ENCODE results near the gene FMNL2.

FMNL2 gene

DNA sequence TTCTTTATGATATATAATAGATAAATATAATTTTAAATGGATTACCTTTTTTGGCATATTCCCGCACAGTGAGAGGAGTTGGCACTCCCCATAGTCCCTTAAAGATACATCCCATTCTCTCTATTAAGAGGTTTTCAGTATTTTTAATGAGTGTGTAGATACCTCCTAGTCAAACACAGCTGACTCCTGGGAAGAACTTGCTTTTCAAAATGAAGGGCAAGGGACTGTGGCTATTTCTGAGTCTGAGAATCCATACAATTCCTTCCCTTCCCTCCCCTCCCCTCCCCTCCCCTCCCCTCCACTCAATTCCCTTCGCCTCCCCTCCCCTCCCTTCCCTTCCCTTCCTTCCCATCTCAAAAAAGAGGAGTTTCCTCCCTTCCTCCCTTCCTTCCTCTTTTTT is 288.8 kb downstream of the FMNL2 start:
- no peak for DNase-seq

DNA sequence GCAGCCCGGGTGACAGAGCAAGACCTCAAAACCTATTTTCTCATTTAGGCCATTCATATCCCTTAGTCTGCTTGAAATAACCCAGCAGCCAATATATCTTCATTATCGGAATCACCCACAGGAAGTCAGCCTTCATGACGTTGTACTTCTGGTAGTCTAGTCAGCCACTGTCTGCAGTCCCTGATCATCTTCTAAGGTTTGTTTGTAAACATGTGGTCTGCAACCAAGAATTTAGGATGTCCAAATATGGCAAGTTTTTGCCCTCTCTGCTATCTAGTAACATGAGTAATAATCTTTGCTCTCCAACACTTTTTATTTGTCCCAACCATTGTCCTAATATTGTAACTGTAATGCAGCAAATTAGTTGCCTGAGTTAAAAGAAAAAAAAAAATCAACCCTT is 289.8 kb downstream of the FMNL2 start:
- DNase-seq, result no peak

DNA sequence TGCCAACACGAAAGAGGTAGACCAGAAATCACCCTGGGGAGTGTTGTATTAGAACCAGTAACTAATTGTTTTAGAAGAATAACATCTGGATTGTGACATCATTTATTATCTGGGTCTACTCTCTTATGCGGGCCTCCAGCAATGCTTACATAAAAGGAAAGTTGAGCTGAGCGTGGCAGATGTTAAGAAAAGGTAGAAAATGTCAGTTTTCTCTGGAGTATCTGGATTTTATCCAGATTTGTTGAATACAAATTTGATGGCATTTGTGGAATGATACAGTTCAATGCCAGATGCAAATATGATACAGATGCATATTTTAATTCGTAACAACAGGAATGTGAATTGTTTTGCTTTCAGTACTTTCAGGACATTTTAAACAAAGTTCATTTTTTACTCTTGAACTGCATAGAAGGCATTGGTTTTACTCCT is 292.0 kb downstream of the FMNL2 start:
- no peak for DNase-seq

DNA sequence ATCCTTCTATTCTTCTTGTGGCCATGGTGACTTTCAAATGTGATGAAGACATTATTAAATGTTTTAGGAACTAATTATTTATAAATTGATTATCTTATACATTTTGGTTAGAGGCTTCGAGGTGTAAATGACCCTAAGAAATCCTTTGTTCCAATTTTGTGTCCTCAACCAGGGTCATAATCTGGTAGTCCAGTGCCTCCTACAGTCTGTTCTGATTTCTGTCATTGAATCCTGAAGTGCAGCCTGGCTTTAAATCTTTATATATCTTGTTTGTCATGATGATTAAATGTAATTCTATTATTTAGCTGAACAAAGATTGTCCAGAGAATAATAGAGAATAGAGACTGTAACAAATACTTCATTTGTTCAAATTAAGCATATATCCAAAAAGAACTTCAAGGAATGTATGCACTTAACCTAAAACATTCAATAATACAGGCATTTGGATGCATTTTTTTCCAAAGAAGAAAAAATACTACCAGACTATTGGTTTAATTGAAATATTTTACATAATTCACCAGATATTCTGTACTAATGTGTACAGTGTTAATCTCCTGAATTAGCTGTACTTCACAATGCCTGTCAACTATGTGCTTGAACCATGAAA is 292.5 kb downstream of the FMNL2 start:
- DNase-seq, result peak; percentile 15

DNA sequence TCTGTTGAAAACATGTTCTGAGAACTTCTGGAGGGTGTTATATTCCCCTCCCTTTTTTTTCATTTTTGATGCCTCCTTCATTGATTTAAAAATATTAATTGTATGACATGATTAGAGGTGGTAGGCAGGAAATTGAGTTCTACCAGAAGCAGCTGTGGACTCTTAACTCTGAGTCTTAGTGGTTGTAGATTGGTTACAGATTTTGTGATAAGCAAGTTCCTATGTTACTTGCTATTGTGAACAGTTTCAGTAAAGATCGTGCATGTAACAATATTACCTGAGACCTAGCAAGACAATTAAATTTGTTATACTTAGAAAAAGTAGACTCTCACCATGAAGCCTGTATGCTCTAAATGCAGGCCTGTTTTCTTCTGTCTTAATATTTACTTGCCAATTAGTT is 294.2 kb downstream of the FMNL2 start:
- DNase-seq, result no peak

DNA sequence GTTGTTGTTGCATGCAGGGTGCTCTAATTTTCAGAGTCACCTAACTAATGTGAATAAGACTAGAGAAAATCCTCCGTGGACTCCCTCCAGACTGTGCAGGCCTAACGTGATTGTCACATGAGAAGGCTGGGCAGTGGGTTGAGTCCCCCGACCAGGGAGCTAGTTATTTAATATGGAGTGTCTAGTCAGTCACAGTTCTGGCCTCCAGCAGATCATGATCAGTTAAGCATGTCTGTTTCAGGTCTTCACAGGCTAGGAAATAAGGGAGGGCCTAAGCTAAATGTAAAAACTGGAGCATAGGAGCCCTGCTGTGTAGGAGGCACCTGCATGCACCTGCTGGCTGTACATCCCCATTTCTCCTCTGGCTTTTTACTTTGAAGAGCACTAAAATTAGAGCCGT is 295.5 kb downstream of the FMNL2 start:
- DNase-seq, result no peak

DNA sequence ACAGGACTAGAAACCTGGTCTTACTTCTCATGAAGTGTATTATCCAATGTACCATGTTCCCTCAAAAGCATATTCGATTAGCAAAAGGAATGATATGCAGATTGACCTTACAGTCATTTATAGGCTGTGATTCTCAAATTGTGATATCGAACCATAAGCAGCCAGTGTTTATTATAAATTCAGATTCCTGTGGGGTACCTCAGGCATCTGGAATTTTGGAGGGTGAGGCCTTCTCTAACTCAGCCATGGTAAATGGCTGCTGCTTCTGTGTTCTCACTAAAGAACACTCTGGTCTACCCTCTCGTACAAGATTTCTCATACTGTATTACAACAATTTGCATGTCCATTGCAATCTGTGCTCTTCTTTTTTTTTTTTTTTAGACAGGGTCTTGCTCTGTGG is 297.8 kb downstream of the FMNL2 start:
- no peak for DNase-seq

DNA sequence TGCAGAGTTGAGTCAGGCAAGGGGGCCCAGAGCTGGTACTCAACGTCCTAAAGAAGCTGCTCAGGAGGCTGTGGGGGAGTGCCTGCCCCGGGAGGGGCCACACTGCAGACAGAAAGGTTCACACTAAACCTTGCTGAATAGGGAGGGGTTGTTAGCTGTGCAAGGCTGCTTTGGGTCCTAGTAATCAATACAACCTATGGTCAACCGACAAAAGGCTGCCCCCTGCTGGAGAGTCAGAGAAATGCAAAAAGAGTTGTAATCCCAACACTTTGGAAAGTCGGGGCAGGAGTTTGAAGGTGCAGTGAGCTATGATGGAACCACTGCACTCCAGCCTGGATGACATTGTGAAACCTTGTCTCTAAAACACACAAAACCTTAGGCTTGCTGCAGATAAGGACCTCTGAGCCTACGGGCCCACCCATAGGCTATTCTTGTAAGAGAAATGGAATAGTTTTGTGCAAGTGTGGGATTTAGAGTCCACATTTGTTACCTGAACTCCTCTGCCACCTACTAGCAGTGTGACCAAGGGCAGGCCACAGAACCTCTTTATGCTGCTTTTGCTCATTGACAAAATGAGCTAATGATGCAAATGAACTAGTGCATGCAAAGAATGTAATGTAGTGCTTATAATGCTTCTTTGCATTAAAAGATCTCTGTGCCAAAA is 300.8 kb downstream of the FMNL2 start:
- peak; percentile 49 for DNase-seq

DNA sequence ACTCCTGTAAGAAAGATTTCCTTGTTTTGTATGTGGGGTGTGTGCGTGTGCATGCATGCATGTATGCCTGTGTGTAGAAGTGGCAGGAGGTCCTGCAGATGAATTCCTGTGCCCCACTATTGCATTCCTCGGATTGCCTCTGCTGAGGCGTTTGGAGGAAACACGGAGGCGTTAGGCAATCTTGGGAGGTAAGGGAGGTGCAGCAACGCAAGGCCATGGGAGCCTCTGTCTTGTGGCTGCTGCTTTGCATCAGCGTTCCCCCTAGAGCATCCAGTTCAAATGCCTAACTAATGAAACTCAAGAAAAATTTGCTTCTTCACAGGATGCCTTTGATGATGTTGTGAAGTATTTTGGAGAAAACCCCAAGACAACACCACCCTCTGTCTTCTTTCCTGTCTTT is 302.3 kb downstream of the FMNL2 start:
- DNase-seq, result no peak

DNA sequence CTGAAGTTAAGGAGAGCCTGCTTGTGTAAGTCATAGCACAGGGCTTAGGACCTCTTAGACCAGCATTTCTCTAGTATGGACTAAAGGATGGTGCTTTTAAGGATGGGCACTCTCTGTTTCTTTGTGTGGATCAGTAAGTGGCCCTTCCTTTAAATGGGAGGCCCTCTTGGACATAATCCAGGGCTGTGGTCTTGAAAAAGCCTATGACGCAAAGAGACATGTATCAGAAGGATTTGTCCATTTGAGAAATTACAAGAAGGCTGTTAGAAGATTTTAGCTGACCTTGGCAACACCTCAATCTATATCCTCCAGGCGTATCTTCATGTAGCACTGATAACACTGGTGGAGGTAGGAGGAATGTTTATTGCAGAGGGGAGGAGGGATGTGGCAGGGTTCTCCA is 303.1 kb downstream of the FMNL2 start:
- no peak for DNase-seq

DNA sequence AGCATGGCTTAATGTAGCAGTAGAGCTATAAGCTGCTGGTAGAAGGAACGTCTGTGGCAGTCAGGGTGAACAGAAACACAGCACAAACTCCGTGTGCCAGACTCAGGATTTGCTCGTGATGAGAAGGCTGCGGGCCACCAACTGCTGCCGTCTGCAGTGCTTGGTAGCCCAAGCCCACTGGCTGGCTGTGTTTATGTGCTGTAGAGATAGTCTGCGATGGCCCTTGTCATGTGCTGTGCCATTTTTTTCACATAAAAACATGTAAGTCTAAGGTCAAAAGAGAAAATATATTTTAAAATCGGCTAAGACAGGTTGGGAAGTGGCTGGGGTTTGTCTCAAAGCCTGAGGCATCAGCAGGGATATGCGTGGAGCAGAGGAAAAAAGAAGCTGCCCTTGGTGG is 303.6 kb downstream of the FMNL2 start:
- no peak for DNase-seq

DNA sequence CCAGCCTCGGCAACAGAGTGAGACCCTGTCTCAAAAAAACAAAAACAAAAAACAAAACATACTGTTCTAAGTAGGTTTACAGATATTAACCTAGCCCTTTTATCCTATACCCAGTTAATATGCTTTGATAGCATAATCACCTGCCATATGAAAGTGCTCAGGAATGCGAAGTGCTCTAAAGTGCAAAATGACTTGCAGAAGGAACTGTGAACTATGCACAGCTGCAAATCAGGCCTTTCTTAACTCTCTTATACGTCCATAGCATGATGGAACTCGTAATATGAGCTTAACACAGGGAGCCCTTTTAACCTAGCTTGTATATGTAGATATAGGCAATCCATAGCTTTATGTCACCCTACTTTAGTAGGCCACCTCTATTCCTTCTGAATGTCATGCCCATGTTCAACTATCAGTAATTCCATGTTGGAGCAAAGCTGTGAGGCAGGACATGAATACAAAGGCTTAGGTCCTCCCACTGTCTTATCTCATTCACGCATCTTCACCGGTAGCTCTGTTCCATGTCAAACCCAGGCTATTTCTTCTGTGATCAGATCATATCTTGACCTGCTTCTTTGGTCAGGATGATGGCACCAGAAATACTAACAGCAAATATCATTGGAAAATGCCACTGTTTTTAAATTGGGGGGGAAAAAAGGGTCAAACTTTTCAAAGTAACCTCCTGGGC is 309.4 kb downstream of the FMNL2 start:
- DNase-seq, result no peak

DNA sequence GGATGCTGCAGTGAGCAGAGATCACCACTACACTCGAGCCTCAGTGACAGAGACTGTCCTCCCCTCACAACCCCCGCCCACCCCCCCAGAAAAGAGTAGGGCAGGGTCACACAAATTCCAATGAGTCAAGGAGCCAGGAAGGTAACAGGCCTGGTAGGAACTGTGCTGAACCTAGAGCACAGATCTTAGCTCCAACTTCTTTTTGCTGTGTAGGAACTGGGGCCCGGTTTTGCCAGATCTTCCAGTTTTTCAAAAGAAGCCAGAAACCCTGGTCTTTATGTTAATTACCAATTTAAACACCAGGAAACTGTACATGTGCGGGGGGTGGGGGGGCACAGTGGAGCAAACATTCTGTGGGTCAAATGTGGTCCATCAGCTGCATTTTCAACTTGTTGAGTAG is 311.3 kb downstream of the FMNL2 start:
- no peak for DNase-seq

DNA sequence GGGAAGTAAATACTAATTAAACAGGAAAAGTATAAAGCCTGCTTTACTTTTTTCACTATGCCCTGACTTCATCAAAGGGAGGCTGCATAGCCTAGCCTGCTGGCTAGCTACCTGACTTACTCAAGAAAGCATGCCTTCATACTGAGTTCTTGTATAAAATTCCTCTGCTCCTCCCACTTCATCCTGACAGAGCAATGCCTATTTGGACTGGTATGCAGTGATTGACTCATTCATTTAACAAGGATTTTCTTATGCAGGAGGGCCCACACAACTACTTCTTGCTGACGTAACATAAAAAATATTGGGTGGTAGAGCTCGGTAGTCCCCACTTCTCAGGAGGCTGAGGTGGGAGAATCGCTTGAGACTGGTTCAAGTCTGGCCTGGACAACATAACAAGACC is 311.8 kb downstream of the FMNL2 start:
- DNase-seq, result no peak

DNA sequence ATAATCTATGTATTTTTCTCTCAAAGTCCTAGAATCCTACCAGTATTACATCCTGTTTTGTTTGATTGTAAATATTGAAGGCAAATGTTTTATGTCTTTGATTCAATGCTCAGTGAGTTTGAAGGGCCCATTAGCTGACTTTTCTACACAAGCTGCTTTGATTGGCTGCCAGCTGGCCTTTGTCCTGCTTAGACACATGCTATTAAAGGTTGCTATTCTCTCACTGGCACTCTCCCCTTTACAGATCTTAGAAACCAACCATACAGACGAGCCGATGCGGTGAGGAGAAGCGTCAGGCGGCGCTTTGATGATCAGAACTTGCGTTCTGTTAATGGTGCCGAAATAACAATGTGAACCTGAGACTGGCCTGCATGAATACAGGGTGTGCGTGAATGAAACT is 312.6 kb downstream of the FMNL2 start:
- DNase-seq, result peak; percentile 64

DNA sequence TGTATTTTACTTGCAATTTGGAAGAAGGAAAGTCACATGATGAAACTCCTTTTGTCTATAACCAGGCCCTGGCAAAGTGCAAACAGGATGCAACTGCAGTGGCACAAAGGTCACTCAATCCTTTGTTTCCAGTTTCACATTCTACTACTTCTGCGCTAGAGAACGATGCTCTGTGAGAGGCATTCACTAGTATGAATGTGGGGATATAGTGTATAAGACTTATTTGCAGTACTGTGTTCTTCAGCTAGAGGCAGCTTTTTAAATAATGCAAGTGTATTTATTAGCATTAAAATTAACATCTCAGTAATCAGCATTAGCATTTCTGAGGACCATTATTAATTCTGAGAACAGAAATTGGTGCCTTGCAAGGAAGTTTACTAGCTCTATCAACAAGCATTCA is 313.4 kb downstream of the FMNL2 start:
- peak; percentile 51 for DNase-seq

DNA sequence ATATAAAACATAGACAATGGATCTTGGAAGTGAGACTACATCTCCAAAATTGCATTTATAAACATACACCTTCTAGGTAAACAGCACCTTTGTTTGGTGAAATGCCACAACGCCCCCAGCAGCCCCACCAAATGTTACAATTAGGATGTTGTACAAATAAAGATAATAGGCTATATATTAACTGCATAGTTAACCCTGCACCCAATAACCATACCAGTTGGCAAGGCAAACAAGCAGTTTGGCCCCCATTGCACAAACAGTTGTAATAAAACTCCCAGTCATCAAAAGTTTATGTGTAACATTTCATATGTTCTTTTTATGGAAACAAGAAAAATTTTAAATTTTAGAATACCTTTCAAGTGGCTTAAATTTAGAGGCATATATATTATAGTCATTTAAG is 315.0 kb downstream of the FMNL2 start:
- no peak for DNase-seq

DNA sequence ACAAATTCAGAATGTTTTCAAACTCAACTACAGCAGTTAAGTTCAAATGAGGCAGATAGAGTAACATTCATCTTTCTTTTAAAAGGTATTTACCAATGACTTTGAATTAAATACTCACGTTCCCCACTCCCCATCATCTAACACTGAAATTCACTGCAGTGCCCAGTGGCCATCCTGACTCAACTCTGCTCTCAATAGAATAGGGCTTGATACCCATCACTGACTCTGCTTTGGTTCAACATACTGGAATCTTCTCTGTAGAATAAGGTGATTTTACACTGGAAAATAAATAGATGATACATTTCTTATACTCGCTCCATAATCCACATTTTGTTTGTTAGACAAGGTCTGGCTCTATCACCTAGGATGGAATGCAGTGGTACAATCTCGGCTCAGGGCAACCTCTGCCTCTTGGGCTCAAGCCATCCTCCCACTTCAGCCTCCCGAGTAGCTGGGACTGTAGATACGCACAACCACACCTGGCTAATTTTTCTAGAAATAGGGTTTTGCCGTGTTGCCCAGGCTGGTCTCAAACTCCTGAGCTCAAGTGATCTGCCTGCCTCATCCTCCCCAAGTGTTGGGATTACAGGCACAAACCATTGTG is 315.9 kb downstream of the FMNL2 start:
- DNase-seq, result no peak

DNA sequence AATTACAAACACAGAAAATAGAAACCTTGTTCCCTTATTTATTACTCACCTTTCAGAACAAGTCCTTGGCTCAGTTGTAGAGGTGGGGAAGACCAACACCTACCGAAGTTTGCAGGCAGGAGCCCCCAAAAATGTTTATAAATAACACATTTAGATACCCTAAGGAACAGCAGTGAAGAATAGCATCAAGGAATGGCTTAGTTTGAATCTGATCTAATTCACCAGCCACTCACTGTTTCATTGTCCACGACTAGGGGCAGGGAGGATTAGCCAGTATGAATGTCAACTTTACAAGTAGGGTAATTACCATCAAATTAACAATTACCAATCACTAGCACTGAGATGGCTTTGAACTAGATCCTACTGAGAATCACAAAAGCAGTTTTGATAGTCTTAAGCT is 316.9 kb downstream of the FMNL2 start:
- DNase-seq, result no peak

DNA sequence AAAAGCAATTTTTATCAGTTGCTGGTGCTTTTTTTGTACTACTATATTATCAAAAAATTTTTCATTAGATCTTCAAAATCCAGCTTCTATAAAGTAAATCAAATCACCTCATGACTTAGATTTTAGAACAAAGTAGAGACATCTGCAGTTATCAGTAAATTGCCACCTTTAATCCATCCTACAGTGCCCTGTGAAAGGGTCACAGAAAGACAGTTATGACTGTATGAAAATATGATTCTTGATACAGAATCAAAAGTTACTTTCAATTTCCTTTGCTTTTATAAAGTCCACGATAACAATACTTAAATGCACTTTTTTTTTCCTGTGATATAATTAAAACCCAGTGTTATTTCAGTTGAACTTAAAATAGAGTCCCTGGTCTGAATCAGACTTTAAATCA is 320.9 kb downstream of the FMNL2 start:
- no peak for DNase-seq

DNA sequence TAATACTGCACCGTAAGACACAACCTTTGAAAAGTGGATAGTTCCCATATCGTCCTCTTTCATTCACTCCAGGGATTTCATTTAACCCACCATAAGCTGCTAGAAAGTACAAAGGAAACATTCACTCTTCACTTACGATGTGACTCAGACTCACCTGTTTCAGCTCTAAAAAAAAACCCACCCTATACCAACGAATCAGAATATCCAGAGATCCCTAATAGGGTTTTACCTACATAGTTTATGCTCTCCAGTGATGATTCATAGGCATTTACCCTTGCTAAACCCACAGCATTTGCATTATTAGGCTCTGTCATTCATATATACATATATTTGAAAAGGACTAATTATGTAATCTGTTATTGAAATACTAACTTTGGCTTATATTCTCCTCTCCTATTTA is 322.1 kb downstream of the FMNL2 start:
- DNase-seq, result no peak

DNA sequence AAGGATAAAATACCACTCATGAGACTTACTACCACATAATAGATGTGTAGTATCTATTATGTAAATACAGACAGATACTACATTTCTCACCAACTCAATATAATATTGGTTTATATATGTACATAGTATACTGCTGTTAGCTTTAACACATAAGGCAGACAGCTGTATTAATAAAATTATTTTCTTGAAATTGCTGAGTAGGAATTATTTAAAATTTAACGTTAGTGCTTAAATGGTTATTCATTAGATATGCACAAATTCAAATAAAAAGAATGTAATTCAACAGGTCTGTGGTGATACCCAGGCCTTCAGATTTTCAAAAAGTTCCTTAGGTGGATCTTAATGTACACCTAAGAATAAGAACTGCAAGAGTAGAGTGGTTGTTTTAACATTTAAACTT is 323.2 kb downstream of the FMNL2 start:
- DNase-seq, result no peak

DNA sequence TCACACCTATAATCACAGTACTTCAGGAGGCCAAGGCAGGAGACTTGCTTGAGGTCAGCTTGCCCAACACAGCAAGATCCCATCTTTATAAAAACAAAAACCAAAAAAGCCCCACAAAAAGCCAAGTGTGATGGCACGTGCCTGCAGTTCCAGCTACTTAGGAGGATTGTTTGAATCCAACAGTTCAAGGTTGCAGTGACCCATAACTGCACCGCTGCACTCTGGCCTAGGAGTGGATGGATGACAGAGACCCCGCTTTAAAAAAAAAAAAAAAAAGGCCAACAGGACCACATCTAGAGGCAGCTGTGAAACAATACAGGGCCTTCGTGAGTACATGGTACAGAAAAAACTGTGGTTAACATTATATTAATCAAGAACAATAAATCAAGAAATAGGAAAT is 326.1 kb downstream of the FMNL2 start:
- DNase-seq, result no peak

DNA sequence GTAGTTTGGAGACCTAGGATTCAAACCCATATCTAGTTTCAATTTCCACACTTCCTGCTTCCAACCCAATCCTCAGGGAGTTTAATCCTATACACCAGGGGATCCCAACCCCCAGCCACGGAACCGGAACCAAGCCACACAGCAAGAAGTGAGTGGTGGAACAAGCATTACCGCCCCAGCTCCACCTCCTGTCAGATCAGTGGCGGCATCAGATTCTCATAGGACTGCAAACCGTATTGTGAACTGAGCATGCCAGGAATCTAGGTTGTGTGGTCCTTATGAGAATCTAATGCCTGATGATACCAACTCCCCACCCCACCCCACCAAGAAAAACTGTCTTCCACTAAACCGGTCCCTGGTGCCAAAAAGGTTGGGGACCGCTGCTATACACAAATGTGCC is 329.8 kb downstream of the FMNL2 start:
- no peak for DNase-seq

Measured in DMS53 (cell line).